ENCODE measurements around the gene RABL6.

RABL6 gene

GRCh38 chr9:136885950-136886578 lies 78.3 kb downstream of the RABL6 start, which contains the start of gene TRAF2:
TRAF2 (plus strand) TSS chr9:136886516; CDS start chr9:136898741, 12,225 bp downstream.
- in situ Hi-C loops (cut with HindIII; ENCODE audit: low sequenced_read_pairs): loop anchor here (10.0 kb wide), 1 partner anchor 71 kb away; no protein-coding TSS in a partner anchor
- TF ChIP-seq CTCF (IDR thresholded peaks at IDR 0.05; ENCODE audit: low read depth, low read length, missing control alignments): no peak
- peak; percentile 97 for DNase-seq (ENCODE audit: low read depth)
- H3K4me3 ChIP-seq (ENCODE audit: low read depth, low read length): peak within 1 kb of the TSS; percentile 82

GRCh38 chr9:136886610-136887597 lies 79.2 kb downstream of the RABL6 start:
- no peak for DNase-seq (ENCODE audit: low read depth)

GRCh38 chr9:136888454-136888853 lies 80.7 kb downstream of the RABL6 start:
- H3K4me3 ChIP-seq (ENCODE audit: low read depth, low read length): no peak overlapping the region
- in situ Hi-C loops (cut with HindIII; ENCODE audit: low sequenced_read_pairs): loop anchor here (10.0 kb wide), 1 partner anchor 74 kb away; no protein-coding TSS in a partner anchor
- no peak for DNase-seq (ENCODE audit: low read depth)
- no peak for TF ChIP-seq CTCF (IDR thresholded peaks at IDR 0.05; ENCODE audit: low read depth, low read length, missing control alignments)

More at GRCh38 chr9:136886610-136887597, 79.2 kb downstream of the RABL6 start:
- TF ChIP-seq CTCF (IDR thresholded peaks at IDR 0.05; ENCODE audit: low read depth, low read length, missing control alignments): no peak
- H3K4me3 ChIP-seq (ENCODE audit: low read depth, low read length): peak overlapping the region; percentile 82
- in situ Hi-C loops (cut with HindIII; ENCODE audit: low sequenced_read_pairs): loop anchor here (10.0 kb wide), 1 partner anchor 72 kb away; no protein-coding TSS in a partner anchor

- no peak for TF ChIP-seq CTCF (IDR thresholded peaks at IDR 0.05; ENCODE audit: low read depth, low read length, missing control alignments)
- no peak overlapping the region for H3K4me3 ChIP-seq (ENCODE audit: low read depth, low read length)
- in situ Hi-C loops (cut with HindIII; ENCODE audit: low sequenced_read_pairs): loop anchor here (10.0 kb wide), 1 partner anchor 75 kb away; no protein-coding TSS in a partner anchor
- DNase-seq (ENCODE audit: low read depth): no peak
These were observed 82.1 kb downstream of the RABL6 start for GRCh38 chr9:136889858-136890257.

GRCh38 chr9:136890661-136891060 lies 82.9 kb downstream of the RABL6 start:
- H3K4me3 ChIP-seq (ENCODE audit: low read depth, low read length): no peak overlapping the region
- TF ChIP-seq CTCF (IDR thresholded peaks at IDR 0.05; ENCODE audit: low read depth, low read length, missing control alignments): no peak
- DNase-seq (ENCODE audit: low read depth): no peak
- in situ Hi-C loops (cut with HindIII; ENCODE audit: low sequenced_read_pairs): no loop called here

Measured in astrocyte of the cerebellum (primary cell).